ENCODE results near the gene TNS1. TPM values are rescaled to one million over a fixed set of nuclear protein-coding genes. Genes with fewer than 3 reads are reported as not detected.

Gene TNS1
- total RNA-seq, 1 donor from 2014 or later = 0.24 TPM

DNA sequence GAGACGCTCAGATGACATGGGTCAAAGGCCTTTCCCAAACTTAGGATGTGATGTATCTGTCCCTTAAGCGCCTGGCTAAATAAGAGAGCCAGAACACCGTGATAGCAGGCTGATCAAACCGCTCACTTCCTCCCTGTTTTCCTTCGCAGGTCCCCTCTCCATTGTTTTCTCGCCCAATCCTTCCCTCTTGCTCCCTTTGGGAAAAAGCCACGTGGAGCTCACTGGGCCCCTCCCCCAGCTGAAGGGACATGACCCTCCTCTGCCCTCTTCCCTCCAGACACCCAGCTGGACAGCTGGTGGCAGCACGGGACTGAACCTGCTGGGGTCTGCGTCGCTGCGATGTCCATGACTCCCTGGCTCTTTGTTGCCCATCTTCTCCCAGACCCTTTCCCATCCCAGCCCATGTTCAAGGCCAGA lies 201.7 kb downstream of the TNS1 start:
- H3K4me3 Mint-ChIP-seq = no peak overlapping the region

DNA sequence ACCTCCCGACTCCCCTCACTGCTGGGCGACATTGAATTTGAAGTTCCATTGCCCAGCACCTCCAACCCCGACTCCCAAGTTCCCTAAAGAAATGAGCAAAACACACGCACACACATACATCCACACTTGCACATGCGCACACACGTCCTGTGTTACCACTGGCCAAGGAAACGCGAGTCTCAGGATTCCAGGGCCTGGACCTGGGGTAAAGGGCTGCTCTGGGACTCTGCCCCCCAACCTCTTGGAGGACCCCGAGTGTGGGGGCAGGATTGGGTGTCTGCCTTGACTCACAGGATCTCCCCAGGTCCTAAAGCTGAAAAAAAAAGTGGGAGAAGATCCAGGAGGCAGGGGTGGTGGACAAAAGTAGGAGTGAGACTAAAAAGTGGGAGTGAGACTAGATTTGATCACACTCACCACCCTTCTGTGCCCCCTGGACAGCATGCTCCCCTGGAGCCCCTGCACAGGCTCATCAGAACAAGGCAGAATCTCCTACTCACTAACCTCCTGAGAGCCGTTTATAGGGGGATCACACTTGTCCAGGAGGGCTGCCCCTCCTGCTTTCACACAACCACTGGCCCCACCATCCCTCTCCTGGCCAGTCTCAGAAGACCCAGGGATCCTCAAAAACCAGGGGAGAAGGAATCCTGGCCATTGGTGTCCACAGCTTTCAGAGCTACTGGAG lies 202.2 kb downstream of the TNS1 start:
- no peak overlapping the region for H3K27ac Mint-ChIP-seq
- no peaks in the 10 kb centered on the region for H3K9me3 ChIP-seq (ENCODE audit: low read depth)

More for the DNA sequence above, 201.7 kb downstream of the TNS1 start:
- Mint-ChIP-seq H3K27ac (peak overlapping the region; percentile 14), H3K27me3 (ENCODE audit: insufficient read depth, low read depth) (peaks cover 12% of the 10 kb centered on the region), H3K36me3 (peaks cover 2% of the 10 kb centered on the region), H3K4me1 (peaks cover 18% of the 10 kb centered on the region), H3K9me3 (no peaks in the 10 kb centered on the region)
- Histone ChIP-seq H3K4me3 (no peak overlapping the region), H3K9me3 (ENCODE audit: low read depth) (no peaks in the 10 kb centered on the region), H3K27ac (no peak overlapping the region), H3K9ac (no peak overlapping the region), H3K79me2 (ENCODE audit: low read depth) (no peaks in the 10 kb centered on the region), H4K20me1 (ENCODE audit: low read depth) (peaks cover 4% of the 10 kb centered on the region), H3K27me3 (peaks cover 34% of the 10 kb centered on the region), H2AFZ (replicated peaks) (no peak overlapping the region), H3K4me1 (no peaks in the 10 kb centered on the region), H3K36me3 (no peaks in the 10 kb centered on the region), H3F3A (ENCODE audit: low read depth) (no peaks in the 10 kb centered on the region), H3K4me2 (no peak overlapping the region)
- no peak for TF ChIP-seq EZH2 (IDR thresholded peaks at IDR 0.05)
- TF ChIP-seq EZH2phosphoT487 (IDR thresholded peaks at IDR 0.05) = no peak
- TF ChIP-seq CTCF (IDR thresholded peaks at IDR 0.05) = peak; percentile 19
- DNase-seq (ENCODE audit: low spot score) = peak; percentile 47

GRCh38 chr2:217799563-217800432 lies 203.0 kb downstream of the TNS1 start:
- no peak overlapping the region for H3K4me3 Mint-ChIP-seq
- Histone ChIP-seq H3K4me3 (no peak overlapping the region), H3K79me2 (ENCODE audit: low read depth) (no peaks in the 10 kb centered on the region), H3K4me1 (no peaks in the 10 kb centered on the region), H3K27ac (no peak overlapping the region), H3K9me3 (ENCODE audit: low read depth) (no peaks in the 10 kb centered on the region), H3K9ac (no peak overlapping the region), H3K27me3 (peaks cover 27% of the 10 kb centered on the region), H3K4me2 (no peak overlapping the region), H4K20me1 (ENCODE audit: low read depth) (peaks cover 4% of the 10 kb centered on the region), H3K36me3 (no peaks in the 10 kb centered on the region), H3F3A (ENCODE audit: low read depth) (no peaks in the 10 kb centered on the region), H2AFZ (replicated peaks) (no peak overlapping the region)
- no peak overlapping the region for H3K27ac Mint-ChIP-seq
- TF ChIP-seq EZH2 (IDR thresholded peaks at IDR 0.05) (no peak), CTCF (IDR thresholded peaks at IDR 0.05) (no peak), EZH2phosphoT487 (IDR thresholded peaks at IDR 0.05) (no peak)
- H3K9me3 Mint-ChIP-seq = no peaks in the 10 kb centered on the region
- H3K36me3 Mint-ChIP-seq = no peaks in the 10 kb centered on the region
- H3K4me1 Mint-ChIP-seq = peaks cover 10% of the 10 kb centered on the region
- H3K27me3 Mint-ChIP-seq (ENCODE audit: insufficient read depth, low read depth) = peaks cover 7% of the 10 kb centered on the region
- no peak for DNase-seq (ENCODE audit: low spot score)

More for the DNA sequence above, 202.2 kb downstream of the TNS1 start:
- H3K4me1 ChIP-seq = no peaks in the 10 kb centered on the region
- no peak overlapping the region for H3K9ac ChIP-seq
- peaks cover 17% of the 10 kb centered on the region for H3K4me1 Mint-ChIP-seq
- H3K9me3 Mint-ChIP-seq = no peaks in the 10 kb centered on the region
- peaks cover 30% of the 10 kb centered on the region for H3K27me3 ChIP-seq
- DNase-seq (ENCODE audit: low spot score) = no peak
- no peaks in the 10 kb centered on the region for H3F3A ChIP-seq (ENCODE audit: low read depth)
- no peak overlapping the region for H3K27ac ChIP-seq
- peaks cover 1% of the 10 kb centered on the region for H3K36me3 Mint-ChIP-seq
- no peaks in the 10 kb centered on the region for H3K79me2 ChIP-seq (ENCODE audit: low read depth)
- no peak overlapping the region for H3K4me2 ChIP-seq
- H4K20me1 ChIP-seq (ENCODE audit: low read depth) = peaks cover 4% of the 10 kb centered on the region
- no peak overlapping the region for H3K4me3 Mint-ChIP-seq
- TF ChIP-seq EZH2phosphoT487 (IDR thresholded peaks at IDR 0.05) (no peak), CTCF (IDR thresholded peaks at IDR 0.05) (no peak), EZH2 (IDR thresholded peaks at IDR 0.05) (no peak)
- no peaks in the 10 kb centered on the region for H3K36me3 ChIP-seq
- H3K4me3 ChIP-seq = no peak overlapping the region
- H3K27me3 Mint-ChIP-seq (ENCODE audit: insufficient read depth, low read depth) = peaks cover 9% of the 10 kb centered on the region
- no peak overlapping the region for H2AFZ ChIP-seq (replicated peaks)
